Measurements from ENCODE around the gene GLUL.

The GLUL gene

GRCh38 chr1:182391362-182392049 is at the start of gene GLUL:
Gene GLUL (minus strand): TSS chr1:182391790. CDS start chr1:182388737, 3,053 bp downstream.
- peak within 1 kb of the TSS; percentile 78 for H2AFZ ChIP-seq (ENCODE audit: low read depth, low read length)
- peak within 1 kb of the TSS; percentile 68 for H3K4me2 ChIP-seq (ENCODE audit: insufficient read depth, low read length)
- peak within 1 kb of the TSS; percentile 88 for H3K9ac ChIP-seq (ENCODE audit: low read depth, low read length)
- peaks cover 42% of the 10 kb centered on the region for H4K20me1 ChIP-seq (ENCODE audit: insufficient read depth, low read length)
- peaks cover 39% of the 10 kb centered on the region for H3K36me3 ChIP-seq (ENCODE audit: insufficient read depth, low read length)
- no peaks in the 10 kb centered on the region for H3K9me3 ChIP-seq (ENCODE audit: insufficient read depth, low read length, severe bottlenecking)
- H3K4me1 ChIP-seq (ENCODE audit: insufficient read depth, low read length), result peaks cover 43% of the 10 kb centered on the region
- peak within 1 kb of the TSS; percentile 50 to 73 for H3K4me3 ChIP-seq (ENCODE audit: low read depth in 1 of 2, low read length in 2 of 2)
- ATAC-seq (ENCODE audit: insufficient read depth, low read depth) (peak; percentile 86), DNase-seq (peak; percentile 92)
- no peak for TF ChIP-seq CTCF (IDR thresholded peaks at IDR 0.05; ENCODE audit: borderline replicate concordance, extremely low read depth, low read length, poor library complexity, severe bottlenecking)
- no peak for TF ChIP-seq EZH2 (IDR thresholded peaks at IDR 0.05; ENCODE audit: borderline replicate concordance, low read depth, low read length, severe bottlenecking)
- peak within 1 kb of the TSS; percentile 82 for H3K27ac ChIP-seq (ENCODE audit: low read length)
- no peaks in the 10 kb centered on the region for H3K27me3 ChIP-seq (ENCODE audit: insufficient read depth, low read length, poor library complexity)
- peaks cover 54% of the 10 kb centered on the region for H3K79me2 ChIP-seq (ENCODE audit: insufficient read depth, low read length)

DNA sequence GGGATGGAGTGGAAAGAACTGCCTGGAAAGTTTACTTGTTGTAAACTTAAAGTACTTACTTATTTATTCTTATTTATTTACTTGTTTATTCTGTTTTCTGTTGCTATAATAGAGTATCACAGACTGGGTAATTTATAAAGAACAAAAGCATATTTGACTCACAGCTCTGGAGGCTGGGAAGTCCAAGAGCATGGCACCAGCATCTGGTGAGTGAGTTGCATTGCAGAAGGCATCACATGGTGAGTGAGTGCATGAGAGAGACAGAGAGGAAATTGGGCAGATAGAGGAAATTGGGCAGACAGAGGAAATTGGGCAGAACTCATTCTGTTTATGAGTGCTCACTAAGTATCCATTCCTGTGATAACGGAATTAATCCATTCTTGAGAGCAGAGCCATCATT is 46.7 kb upstream of the GLUL start:
- H2AFZ ChIP-seq (ENCODE audit: low read depth, low read length), result no peak overlapping the region
- no peak overlapping the region for H3K4me3 ChIP-seq (ENCODE audit: low read depth in 1 of 2, low read length in 2 of 2)
- H3K36me3 ChIP-seq (ENCODE audit: insufficient read depth, low read length), result no peaks in the 10 kb centered on the region
- H3K27me3 ChIP-seq (ENCODE audit: insufficient read depth, low read length, poor library complexity), result no peaks in the 10 kb centered on the region
- no peak overlapping the region for H3K9ac ChIP-seq (ENCODE audit: low read depth, low read length)
- ATAC-seq (ENCODE audit: insufficient read depth, low read depth) (no peak), DNase-seq (no peak)
- no peaks in the 10 kb centered on the region for H3K79me2 ChIP-seq (ENCODE audit: insufficient read depth, low read length)
- TF ChIP-seq EZH2 (IDR thresholded peaks at IDR 0.05; ENCODE audit: borderline replicate concordance, low read depth, low read length, severe bottlenecking) (no peak), CTCF (IDR thresholded peaks at IDR 0.05; ENCODE audit: borderline replicate concordance, extremely low read depth, low read length, poor library complexity, severe bottlenecking) (no peak)
- H3K4me1 ChIP-seq (ENCODE audit: insufficient read depth, low read length), result no peaks in the 10 kb centered on the region
- H3K4me2 ChIP-seq (ENCODE audit: insufficient read depth, low read length), result no peak overlapping the region
- peaks cover 3% of the 10 kb centered on the region for H3K9me3 ChIP-seq (ENCODE audit: insufficient read depth, low read length, severe bottlenecking)
- no peaks in the 10 kb centered on the region for H4K20me1 ChIP-seq (ENCODE audit: insufficient read depth, low read length)
- no peak overlapping the region for H3K27ac ChIP-seq (ENCODE audit: low read length)

GRCh38 chr1:182433580-182433979 is 42.0 kb upstream of the GLUL start:
- Histone ChIP-seq H2AFZ (ENCODE audit: low read depth, low read length) (no peak overlapping the region), H3K4me2 (ENCODE audit: insufficient read depth, low read length) (no peak overlapping the region), H3K27ac (ENCODE audit: low read length) (no peak overlapping the region), H3K9me3 (ENCODE audit: insufficient read depth, low read length, severe bottlenecking) (peaks cover 3% of the 10 kb centered on the region), H4K20me1 (ENCODE audit: insufficient read depth, low read length) (no peaks in the 10 kb centered on the region), H3K9ac (ENCODE audit: low read depth, low read length) (no peak overlapping the region), H3K4me1 (ENCODE audit: insufficient read depth, low read length) (peaks cover 26% of the 10 kb centered on the region), H3K4me3 (ENCODE audit: low read depth in 1 of 2, low read length in 2 of 2) (no peak overlapping the region), H3K79me2 (ENCODE audit: insufficient read depth, low read length) (no peaks in the 10 kb centered on the region), H3K27me3 (ENCODE audit: insufficient read depth, low read length, poor library complexity) (no peaks in the 10 kb centered on the region), H3K36me3 (ENCODE audit: insufficient read depth, low read length) (no peaks in the 10 kb centered on the region)
- TF ChIP-seq EZH2 (IDR thresholded peaks at IDR 0.05; ENCODE audit: borderline replicate concordance, low read depth, low read length, severe bottlenecking), result no peak
- no peak for TF ChIP-seq CTCF (IDR thresholded peaks at IDR 0.05; ENCODE audit: borderline replicate concordance, extremely low read depth, low read length, poor library complexity, severe bottlenecking)
- DNase-seq (no peak), ATAC-seq (ENCODE audit: insufficient read depth, low read depth) (no peak)

Data from DND-41 (cell line).